Retina (tissue), 1 donor: ENCODE results near the gene KIF23.

Source experiments
- DNase-seq: peaks from one replicate; pipeline ENCODE4 v3.0.0-alpha.2; 2016

Gene KIF23

GRCh38 chr15:69395460-69395859 is 18.7 kb upstream of the KIF23 start:
- no peak for DNase-seq

- DNase-seq: no peak
Measured at GRCh38 chr15:69395991-69396390, 18.2 kb upstream of the KIF23 start.

- DNase-seq: no peak
Measured at GRCh38 chr15:69398491-69398891, 15.7 kb upstream of the KIF23 start.

- no peak for DNase-seq
Measured at GRCh38 chr15:69400850-69401249, 13.3 kb upstream of the KIF23 start.

- DNase-seq: no peak
Measured at GRCh38 chr15:69402816-69403215, 11.3 kb upstream of the KIF23 start.

GRCh38 chr15:69403594-69403993 is 10.6 kb upstream of the KIF23 start:
- DNase-seq: no peak

GRCh38 chr15:69405110-69405509 is 9.0 kb upstream of the KIF23 start:
- DNase-seq: no peak

- no peak for DNase-seq
Measured at GRCh38 chr15:69407719-69408400, 6.3 kb upstream of the KIF23 start.

- no peak for DNase-seq
Measured at GRCh38 chr15:69408841-69409240, 5.3 kb upstream of the KIF23 start.

GRCh38 chr15:69410248-69410874 is 3.8 kb upstream of the KIF23 start:
- DNase-seq: no peak

- no peak for DNase-seq
Measured at GRCh38 chr15:69412274-69412673, 1.9 kb upstream of the KIF23 start.

GRCh38 chr15:69412701-69413100 is 1.4 kb upstream of the KIF23 start:
- no peak for DNase-seq

GRCh38 chr15:69414701-69415167 is 585 bp downstream of the KIF23 start:
- peak; percentile 80 for DNase-seq

- DNase-seq: no peak
Measured at GRCh38 chr15:69415381-69415780, 1.2 kb downstream of the KIF23 start.

GRCh38 chr15:69417581-69417980 is 3.4 kb downstream of the KIF23 start:
- no peak for DNase-seq

GRCh38 chr15:69421498-69421897 is 7.3 kb downstream of the KIF23 start:
- no peak for DNase-seq

GRCh38 chr15:69422336-69422895 is 8.3 kb downstream of the KIF23 start:
- DNase-seq: no peak

- no peak for DNase-seq
Measured at GRCh38 chr15:69424001-69424400, 9.9 kb downstream of the KIF23 start.

GRCh38 chr15:69424748-69425413 is 10.7 kb downstream of the KIF23 start:
- no peak for DNase-seq

- no peak for DNase-seq
Measured at GRCh38 chr15:69433831-69434230, 19.7 kb downstream of the KIF23 start.

GRCh38 chr15:69434238-69434637 is 20.1 kb downstream of the KIF23 start:
- no peak for DNase-seq

GRCh38 chr15:69434679-69435078 is 20.5 kb downstream of the KIF23 start:
- DNase-seq: no peak

- DNase-seq: no peak
Measured at GRCh38 chr15:69435985-69436384, 21.8 kb downstream of the KIF23 start.

GRCh38 chr15:69436951-69437350 is 22.8 kb downstream of the KIF23 start:
- DNase-seq: no peak
